Activated CD8-positive, alpha-beta T cell treated with anti-CD3 and anti-CD28 coated beads for 36 hours (primary cell): ENCODE results near the gene SALL1. TPM values are rescaled to one million over a fixed set of nuclear protein-coding genes. Genes with fewer than 3 reads are reported as not detected.

ENCODE experiments used
- ATAC-seq: fragments of 200-7000 bp; cut with Tn5 transposase; one replicate; pipeline ENCODE4 v1.10.0; 2021; ENCODE audit warnings: mild to moderate bottlenecking, moderate library complexity
- CTCF ChIA-PET: fragments of 350-600 bp; sonication (Branson Sonifier 250); formaldehyde crosslinking; loops from one replicate; lab custom pipeline; 2021; ENCODE audit warnings: antibody characterized with exemption; lab: Charles Lee
- POLR2A ChIA-PET: fragments of 350-600 bp; sonication (Branson Sonifier 250); formaldehyde crosslinking; loops from one replicate; lab custom pipeline; 2021; ENCODE audit warnings: antibody characterized with exemption; lab: Charles Lee
- DNase-seq: peaks from one replicate; pipeline ENCODE4 v3.0.0-alpha.2; 2020
- H3K27ac Mint-ChIP-seq: one replicate; pipeline ENCODE4 v1.8.0; 2021; ENCODE audit warnings: mild to moderate bottlenecking, mixed read lengths
- H3K27me3 Mint-ChIP-seq: one replicate; pipeline ENCODE4 v1.8.0; 2021; ENCODE audit warnings: mixed read lengths
- H3K36me3 Mint-ChIP-seq: one replicate; pipeline ENCODE4 v1.8.0; 2021; ENCODE audit warnings: low read depth, mixed read lengths
- H3K4me1 Mint-ChIP-seq: one replicate; pipeline ENCODE4 v1.8.0; 2021; ENCODE audit warnings: low read depth, mixed read lengths
- H3K4me3 Mint-ChIP-seq: one replicate; pipeline ENCODE4 v1.8.0; 2021; ENCODE audit warnings: mild to moderate bottlenecking, moderate library complexity, mixed read lengths
- H3K9me3 Mint-ChIP-seq: one replicate; pipeline ENCODE4 v1.8.0; 2021; ENCODE audit warnings: mixed read lengths
- CTCF ChIP-seq: fragments of 200-600 bp; IDR thresholded peaks from one replicate; pipeline ENCODE4 v1.8.0; 2022; ENCODE audit warnings: antibody characterized with exemption, mild to moderate bottlenecking
- intact Hi-C: fragments of 100-400 bp; cut with micrococcal nuclease; formaldehyde crosslinking; loops from one replicate; pipeline ENCODE4 v1.10.0; 2022
- total RNA-seq, 2 experiments: library from RNA; stranded (reverse); gene quantifications; one replicate each; pipeline ENCODE4 v1.2.3, GENCODE V29; 2021

SALL1 gene
- total RNA-seq, 2 experiments from 2014 or later = not detected

DNA sequence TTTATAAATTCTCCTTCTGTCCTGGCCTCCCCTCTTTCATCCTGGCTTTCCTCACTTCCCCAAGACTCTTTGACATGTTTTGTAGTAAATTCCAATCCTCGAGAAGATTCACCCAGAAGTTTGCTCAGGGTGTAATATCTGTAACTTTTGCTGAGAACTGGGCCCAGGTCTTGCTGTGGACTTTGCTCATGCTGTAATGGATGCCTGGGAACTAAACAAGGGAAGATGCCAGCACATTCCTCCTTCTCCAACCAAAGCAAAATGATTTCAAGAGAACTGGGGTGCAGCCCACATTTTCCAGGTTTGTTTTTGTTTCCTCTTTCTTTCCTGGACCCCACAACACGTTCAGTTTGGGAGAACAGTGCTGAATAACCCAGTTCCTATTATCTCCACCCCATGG, 6.6 kb upstream of the SALL1 start:
- peaks cover 2% of the 10 kb centered on the region for H3K36me3 Mint-ChIP-seq
- ATAC-seq = no peak
- ChIA-PET CTCF (no interaction called here), POLR2A (no interaction called here)
- peaks cover 47% of the 10 kb centered on the region for H3K27me3 Mint-ChIP-seq
- no peak overlapping the region for H3K27ac Mint-ChIP-seq
- H3K9me3 Mint-ChIP-seq = peaks cover 4% of the 10 kb centered on the region
- peaks cover 6% of the 10 kb centered on the region for H3K4me1 Mint-ChIP-seq
- TF ChIP-seq CTCF = no peak
- no peak overlapping the region for H3K4me3 Mint-ChIP-seq
- intact Hi-C loops = no loop called here
- no peak for DNase-seq

DNA sequence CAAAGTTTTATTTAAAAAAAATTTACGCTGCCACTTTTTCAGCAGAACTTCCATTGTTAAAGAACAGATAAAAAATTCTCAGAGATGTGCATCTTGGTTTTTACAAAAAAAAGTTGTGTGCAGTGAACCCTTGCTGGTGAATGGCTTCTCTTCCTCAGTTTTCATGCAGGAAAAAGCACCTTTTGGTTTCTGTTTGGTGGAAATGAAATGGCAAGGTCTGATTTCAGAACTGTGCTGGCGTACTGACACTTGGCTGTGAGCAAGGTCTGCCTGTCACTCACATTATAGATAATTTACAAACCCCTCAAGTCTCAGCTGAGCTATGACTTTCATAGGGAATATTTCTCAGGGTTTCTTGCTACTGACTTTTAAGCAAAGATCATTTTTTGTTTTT, 5.7 kb upstream of the SALL1 start:
- no peak for TF ChIP-seq CTCF
- CTCF ChIA-PET = no interaction called here
- Mint-ChIP-seq H3K27ac (no peak overlapping the region), H3K4me3 (no peak overlapping the region), H3K4me1 (peaks cover 7% of the 10 kb centered on the region), H3K9me3 (peaks cover 4% of the 10 kb centered on the region), H3K27me3 (peaks cover 49% of the 10 kb centered on the region), H3K36me3 (peaks cover 2% of the 10 kb centered on the region)
- POLR2A ChIA-PET = no interaction called here
- DNase-seq (no peak), ATAC-seq (no peak)
- intact Hi-C loops = no loop called here

DNA sequence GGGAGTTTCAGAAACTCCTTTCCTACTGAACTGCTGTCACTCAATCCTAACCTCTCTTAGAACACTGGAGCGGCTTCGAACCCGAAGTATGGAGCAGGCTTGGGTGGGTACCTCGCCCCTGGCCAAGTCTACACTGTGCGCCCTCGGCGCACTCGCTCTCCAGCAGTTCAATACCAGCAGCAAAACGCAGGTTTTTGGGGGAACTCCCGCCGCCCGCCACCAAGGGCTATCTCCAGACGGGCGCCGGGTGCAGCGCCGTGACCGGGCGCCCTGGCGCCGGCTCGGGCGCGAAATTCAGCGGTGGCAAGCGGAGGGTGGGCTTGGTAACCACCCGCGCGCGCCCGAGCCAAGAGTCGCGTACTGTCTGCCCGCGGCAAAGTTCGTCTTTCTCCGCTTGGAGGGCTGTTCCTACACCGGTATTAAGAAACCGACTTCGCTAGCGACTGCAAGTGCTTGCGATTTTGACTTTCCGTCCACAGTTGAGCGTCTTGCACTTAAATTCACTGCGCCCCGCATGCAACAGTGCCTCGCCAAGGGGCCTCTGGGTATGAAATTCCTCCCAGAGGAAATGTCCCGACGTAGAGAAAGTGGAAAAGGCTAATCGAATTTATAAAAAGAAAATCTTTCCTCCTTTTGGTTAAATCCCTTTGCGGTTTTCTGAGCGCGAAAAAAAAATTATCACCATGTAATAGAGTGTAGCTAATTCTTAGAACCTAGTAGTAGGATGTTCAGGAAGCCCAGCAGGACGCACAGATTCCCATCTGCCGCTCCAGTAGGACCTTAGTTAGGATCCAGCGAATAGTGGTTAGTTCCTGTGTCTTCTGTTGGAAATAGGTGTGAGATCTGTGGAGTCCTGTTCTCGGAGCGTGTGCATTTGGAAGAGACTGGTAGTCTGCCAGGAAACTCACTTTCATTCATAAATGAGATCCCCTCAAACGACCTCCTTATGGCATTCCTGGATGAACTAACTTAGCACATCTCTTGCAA, 5.0 kb upstream of the SALL1 start:
- TF ChIP-seq CTCF = no peak
- Mint-ChIP-seq H3K27ac (no peak overlapping the region), H3K9me3 (peaks cover 4% of the 10 kb centered on the region), H3K4me3 (no peak overlapping the region), H3K27me3 (peaks cover 49% of the 10 kb centered on the region), H3K4me1 (peaks cover 7% of the 10 kb centered on the region), H3K36me3 (peaks cover 2% of the 10 kb centered on the region)
- DNase-seq = no peak
- POLR2A ChIA-PET = no interaction called here
- CTCF ChIA-PET = no interaction called here
- intact Hi-C loops = no loop called here
- no peak for ATAC-seq

DNA sequence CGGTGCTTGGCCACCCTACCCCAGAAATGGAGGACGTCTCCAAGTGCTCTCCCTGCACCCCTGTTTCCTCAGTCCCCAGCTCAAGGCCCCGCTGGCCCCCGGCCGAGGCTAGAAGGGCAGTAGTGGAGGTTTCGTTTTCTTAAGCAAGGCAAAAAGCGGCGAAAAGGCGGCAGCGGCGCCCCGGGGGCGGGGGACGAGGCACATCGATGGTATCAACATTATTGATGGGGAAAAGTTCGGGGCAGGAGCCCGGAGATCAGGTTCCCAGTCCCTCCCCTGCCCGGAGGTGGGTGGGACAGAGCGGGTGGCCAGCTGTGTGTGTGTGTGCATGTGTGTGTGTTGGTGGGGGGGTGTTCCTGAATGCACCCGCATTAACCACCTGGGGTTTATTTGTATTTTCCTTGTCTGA, 4.1 kb upstream of the SALL1 start:
- no peak for ATAC-seq
- ChIA-PET CTCF (no interaction called here), POLR2A (no interaction called here)
- Mint-ChIP-seq H3K27ac (no peak overlapping the region), H3K36me3 (peaks cover 2% of the 10 kb centered on the region), H3K9me3 (peaks cover 4% of the 10 kb centered on the region), H3K4me3 (no peak overlapping the region), H3K27me3 (peaks cover 53% of the 10 kb centered on the region), H3K4me1 (peaks cover 7% of the 10 kb centered on the region)
- TF ChIP-seq CTCF = no peak
- DNase-seq = no peak
- intact Hi-C loops = no loop called here
